Testis (tissue), 2 donors: Measurements from ENCODE around the gene ITSN2.

Experiments used
- CTCF ChIP-seq, 3 experiments: fragments of 450-650 bp in 2 of 3; fragments of 200-600 bp in 1 of 3; sonication (generic) in 1 of 3; IDR thresholded peaks; one replicate each; pipeline ENCODE4 v1.5.1; 2016 to 2019; ENCODE audit warnings: antibody characterized with exemption in 3 of 3, mild to moderate bottlenecking in 2 of 3, moderate library complexity in 1 of 3
- POLR2A ChIP-seq: fragments of 450-650 bp; IDR thresholded peaks from one replicate; pipeline ENCODE4 v1.6.1; 2017; ENCODE audit warnings: antibody characterized with exemption, mild to moderate bottlenecking, moderate library complexity

GRCh38 chr2:24352664-24353063 is 7.7 kb downstream of the ITSN2 start:
- no peak for TF ChIP-seq CTCF (IDR thresholded peaks at IDR 0.05)
- no peak for TF ChIP-seq POLR2A
